GM12878 (cell line): ENCODE results near the gene ATN1.

Experiments
- ATF2 ChIP-seq: IDR thresholded peaks from 2 replicates; pipeline ENCODE4 v1.6.1; 2012; ENCODE audit warnings: low read length, inconsistent platforms
- BRCA1 ChIP-seq: IDR thresholded peaks from 2 replicates; pipeline ENCODE4 v1.6.1; 2011; ENCODE audit warnings: low read depth, low read length, improper control_type of control experiment
- EP300 ChIP-seq, 2 experiments: fragments of 150-350 bp in 1 of 2; IDR thresholded peaks; 2 replicates each; pipeline ENCODE4 v1.6.1; 2011 to 2012; ENCODE audit warnings: low read depth in 2 of 2, low read length in 2 of 2, borderline replicate concordance in 1 of 2, improper control_type of control experiment in 1 of 2, inconsistent platforms in 1 of 2; ENCODE audit not compliant: control insufficient read depth in 1 of 2
- EZH2 ChIP-seq: IDR thresholded peaks from 2 replicates; pipeline ENCODE4 v1.6.1; 2012; ENCODE audit warnings: low read depth, mild to moderate bottlenecking, control low read depth, inconsistent platforms, low read length, borderline replicate concordance; ENCODE audit not compliant: control insufficient read depth
- FOS ChIP-seq: IDR thresholded peaks from 3 replicates; pipeline ENCODE4 v1.6.1; 2011; ENCODE audit warnings: borderline replicate concordance; ENCODE audit not compliant: insufficient read length; ENCODE audit errors: extremely low read depth
- MEF2A ChIP-seq: IDR thresholded peaks from 2 replicates; pipeline ENCODE4 v1.6.1; 2011; ENCODE audit warnings: low read depth, mild to moderate bottlenecking, low read length, moderate library complexity; ENCODE audit not compliant: insufficient read depth
- POLR2A ChIP-seq: IDR thresholded peaks from 2 replicates; pipeline ENCODE4 v1.6.1; 2011; ENCODE audit warnings: low read depth, mild to moderate bottlenecking, low read length
- RFX5 ChIP-seq: IDR thresholded peaks from 2 replicates; pipeline ENCODE4 v1.6.1; 2011; ENCODE audit warnings: low read depth, low read length, improper control_type of control experiment
- TCF3 ChIP-seq: IDR thresholded peaks from 2 replicates; pipeline ENCODE4 v1.6.1; 2012; ENCODE audit warnings: low read depth, mild to moderate bottlenecking, low read length, borderline replicate concordance; ENCODE audit not compliant: insufficient read depth
- YY1 ChIP-seq: IDR thresholded peaks from 2 replicates; pipeline ENCODE4 v1.6.1; 2011; ENCODE audit warnings: low read depth, mild to moderate bottlenecking, low read length
- ZBTB33 ChIP-seq: fragments of 450-650 bp; IDR thresholded peaks from 2 replicates; pipeline ENCODE4 v1.6.1; 2017; ENCODE audit warnings: mild to moderate bottlenecking
- TF ChIP-seq, protein P1 (sequence below), 3 experiments: IDR thresholded peaks in 2 of 3; conservative IDR thresholded peaks in 1 of 3; 2 replicates each; pipeline ENCODE4 v1.5.1; 2011; ENCODE audit warnings: low read depth in 3 of 3, low read length in 3 of 3, mild to moderate bottlenecking in 3 of 3, control low read depth in 2 of 3, moderate library complexity in 2 of 3, inconsistent platforms in 1 of 3, mixed read lengths in 1 of 3; ENCODE audit not compliant: control insufficient read depth in 2 of 3, insufficient read depth in 1 of 3; ENCODE audit errors: extremely low read depth in 1 of 3
- TF ChIP-seq, protein P2 (sequence below): fragments of 450-650 bp; formaldehyde crosslinking; IDR thresholded peaks from 2 replicates; pipeline ENCODE4 v1.5.0; 2022; ENCODE audit warnings: mild to moderate bottlenecking, missing genetic modification characterization

- TF ChIP-seq, protein P1, sequence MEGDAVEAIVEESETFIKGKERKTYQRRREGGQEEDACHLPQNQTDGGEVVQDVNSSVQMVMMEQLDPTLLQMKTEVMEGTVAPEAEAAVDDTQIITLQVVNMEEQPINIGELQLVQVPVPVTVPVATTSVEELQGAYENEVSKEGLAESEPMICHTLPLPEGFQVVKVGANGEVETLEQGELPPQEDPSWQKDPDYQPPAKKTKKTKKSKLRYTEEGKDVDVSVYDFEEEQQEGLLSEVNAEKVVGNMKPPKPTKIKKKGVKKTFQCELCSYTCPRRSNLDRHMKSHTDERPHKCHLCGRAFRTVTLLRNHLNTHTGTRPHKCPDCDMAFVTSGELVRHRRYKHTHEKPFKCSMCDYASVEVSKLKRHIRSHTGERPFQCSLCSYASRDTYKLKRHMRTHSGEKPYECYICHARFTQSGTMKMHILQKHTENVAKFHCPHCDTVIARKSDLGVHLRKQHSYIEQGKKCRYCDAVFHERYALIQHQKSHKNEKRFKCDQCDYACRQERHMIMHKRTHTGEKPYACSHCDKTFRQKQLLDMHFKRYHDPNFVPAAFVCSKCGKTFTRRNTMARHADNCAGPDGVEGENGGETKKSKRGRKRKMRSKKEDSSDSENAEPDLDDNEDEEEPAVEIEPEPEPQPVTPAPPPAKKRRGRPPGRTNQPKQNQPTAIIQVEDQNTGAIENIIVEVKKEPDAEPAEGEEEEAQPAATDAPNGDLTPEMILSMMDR (IDR thresholded peaks at IDR 0.05 in 2 of 3, conservative IDR thresholded peaks at IDR 0.05 in 1 of 3; ENCODE audit: control insufficient read depth in 2 of 3, extremely low read depth in 1 of 3, insufficient read depth in 1 of 3, low read depth in 3 of 3, low read length in 3 of 3) = no peak
- TF ChIP-seq, protein P2, sequence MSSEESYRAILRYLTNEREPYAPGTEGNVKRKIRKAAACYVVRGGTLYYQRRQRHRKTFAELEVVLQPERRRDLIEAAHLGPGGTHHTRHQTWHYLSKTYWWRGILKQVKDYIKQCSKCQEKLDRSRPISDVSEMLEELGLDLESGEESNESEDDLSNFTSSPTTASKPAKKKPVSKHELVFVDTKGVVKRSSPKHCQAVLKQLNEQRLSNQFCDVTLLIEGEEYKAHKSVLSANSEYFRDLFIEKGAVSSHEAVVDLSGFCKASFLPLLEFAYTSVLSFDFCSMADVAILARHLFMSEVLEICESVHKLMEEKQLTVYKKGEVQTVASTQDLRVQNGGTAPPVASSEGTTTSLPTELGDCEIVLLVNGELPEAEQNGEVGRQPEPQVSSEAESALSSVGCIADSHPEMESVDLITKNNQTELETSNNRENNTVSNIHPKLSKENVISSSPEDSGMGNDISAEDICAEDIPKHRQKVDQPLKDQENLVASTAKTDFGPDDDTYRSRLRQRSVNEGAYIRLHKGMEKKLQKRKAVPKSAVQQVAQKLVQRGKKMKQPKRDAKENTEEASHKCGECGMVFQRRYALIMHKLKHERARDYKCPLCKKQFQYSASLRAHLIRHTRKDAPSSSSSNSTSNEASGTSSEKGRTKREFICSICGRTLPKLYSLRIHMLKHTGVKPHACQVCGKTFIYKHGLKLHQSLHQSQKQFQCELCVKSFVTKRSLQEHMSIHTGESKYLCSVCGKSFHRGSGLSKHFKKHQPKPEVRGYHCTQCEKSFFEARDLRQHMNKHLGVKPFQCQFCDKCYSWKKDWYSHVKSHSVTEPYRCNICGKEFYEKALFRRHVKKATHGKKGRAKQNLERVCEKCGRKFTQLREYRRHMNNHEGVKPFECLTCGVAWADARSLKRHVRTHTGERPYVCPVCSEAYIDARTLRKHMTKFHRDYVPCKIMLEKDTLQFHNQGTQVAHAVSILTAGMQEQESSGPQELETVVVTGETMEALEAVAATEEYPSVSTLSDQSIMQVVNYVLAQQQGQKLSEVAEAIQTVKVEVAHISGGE (CRISPR knock-in tag) = no peak
- TF ChIP-seq RFX5 (no peak), FOS (no peak), POLR2A (no peak), ATF2 (no peak), TCF3 (no peak), YY1 (no peak), MEF2A (no peak), BRCA1 (no peak), EZH2 (no peak), EP300 (IDR thresholded peaks at IDR 0.05; ENCODE audit: borderline replicate concordance in 1 of 2, control insufficient read depth in 1 of 2, low read depth in 2 of 2, low read length in 2 of 2) (no peak), ZBTB33 (no peak)
Measured at GRCh38 chr12:6883252-6883651, 44.5 kb upstream of the ATN1 start.
